RWPE2 (cell line): ENCODE data around the gene TBC1D4.

Experiments
- ATAC-seq: fragments of 200-7000 bp; cut with Tn5 transposase; 3 replicates; pipeline ENCODE4 v1.9.1; 2021; ENCODE audit warnings: low read depth
- DNase-seq: peaks from one replicate; pipeline ENCODE4 v3.0.0-alpha.2; 2020; ENCODE audit warnings: low spot score
- H3K27ac ChIP-seq: fragments of 450-650 bp; 2 replicates; pipeline ENCODE4 v1.5.1; 2017; ENCODE audit warnings: mild to moderate bottlenecking; ENCODE audit not compliant: poor library complexity, severe bottlenecking
- H3K27me3 ChIP-seq: fragments of 250-450 bp; sonication (Bioruptor Pico); 2 replicates; pipeline ENCODE4 v1.5.1; 2021; ENCODE audit warnings: mild to moderate bottlenecking, moderate library complexity; ENCODE audit not compliant: insufficient read depth, poor library complexity, severe bottlenecking
- H3K36me3 ChIP-seq: fragments of 250-450 bp; sonication (Bioruptor Pico); 2 replicates; pipeline ENCODE4 v1.5.1; 2020; ENCODE audit warnings: low read depth, mild to moderate bottlenecking, moderate library complexity
- H3K4me1 ChIP-seq: fragments of 250-450 bp; sonication (Bioruptor Pico); 2 replicates; pipeline ENCODE4 v1.5.1; 2021; ENCODE audit warnings: mild to moderate bottlenecking, moderate library complexity; ENCODE audit not compliant: insufficient read depth, poor library complexity, severe bottlenecking
- H3K4me3 ChIP-seq: fragments of 250-450 bp; sonication (Bioruptor Pico); 2 replicates; pipeline ENCODE4 v1.5.1; 2021; ENCODE audit warnings: mild to moderate bottlenecking, moderate library complexity; ENCODE audit not compliant: severe bottlenecking
- H3K9me3 ChIP-seq: fragments of 250-450 bp; sonication (Bioruptor Pico); 2 replicates; pipeline ENCODE4 v1.5.1; 2021; ENCODE audit warnings: mild to moderate bottlenecking, moderate library complexity; ENCODE audit not compliant: severe bottlenecking
- CTCF ChIP-seq: fragments of 450-650 bp; IDR thresholded peaks from one replicate; pipeline ENCODE4 v1.5.1; 2017; ENCODE audit warnings: mild to moderate bottlenecking, moderate library complexity; ENCODE audit not compliant: poor library complexity, severe bottlenecking

Gene TBC1D4

GRCh38 chr13:75454497-75454896 is 27.5 kb downstream of the TBC1D4 start:
- no peak for DNase-seq
- peak; percentile 58; the same call in 2 of the 3 replicates for ATAC-seq
- no peak for TF ChIP-seq CTCF
- Histone ChIP-seq H3K36me3 (no peaks in the 10 kb centered on the region), H3K4me3 (no peak overlapping the region), H3K4me1 (peaks cover 35% of the 10 kb centered on the region), H3K9me3 (no peaks in the 10 kb centered on the region), H3K27me3 (no peaks in the 10 kb centered on the region), H3K27ac (peak overlapping the region; percentile 30)

DNA sequence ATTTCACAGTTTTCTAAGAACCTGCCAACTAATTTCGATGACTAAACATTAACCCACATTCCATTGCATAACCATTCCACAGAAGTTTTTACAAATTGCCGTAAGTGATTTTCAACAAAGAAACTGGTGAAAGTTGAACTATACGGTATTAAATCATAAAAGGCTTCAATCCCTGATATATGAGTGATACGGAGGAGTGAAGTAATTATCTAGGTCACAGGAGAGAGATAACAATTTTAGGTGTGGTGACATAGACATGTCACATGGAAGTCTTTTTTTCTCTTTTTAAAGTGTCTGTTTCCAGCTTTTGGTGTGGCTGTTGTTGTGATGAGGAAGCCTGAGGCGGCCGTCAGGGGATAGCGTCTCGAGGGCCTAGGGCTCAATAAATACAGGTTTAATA is 29.4 kb downstream of the TBC1D4 start:
- H3K4me3 ChIP-seq: no peak overlapping the region
- H3K27ac ChIP-seq: peak overlapping the region; percentile 31
- H3K36me3 ChIP-seq: no peaks in the 10 kb centered on the region
- ATAC-seq (peak; percentile 45; the same call in 2 of the 3 replicates), DNase-seq (no peak)
- H3K27me3 ChIP-seq: no peaks in the 10 kb centered on the region
- TF ChIP-seq CTCF: no peak
- no peaks in the 10 kb centered on the region for H3K9me3 ChIP-seq
- H3K4me1 ChIP-seq: peaks cover 35% of the 10 kb centered on the region

GRCh38 chr13:75447493-75447892 is 34.5 kb downstream of the TBC1D4 start:
- H3K9me3 ChIP-seq: no peaks in the 10 kb centered on the region
- TF ChIP-seq CTCF: no peak
- no peak for DNase-seq
- peaks cover 14% of the 10 kb centered on the region for H3K4me1 ChIP-seq
- no peaks in the 10 kb centered on the region for H3K36me3 ChIP-seq
- H3K27me3 ChIP-seq: no peaks in the 10 kb centered on the region
- no peak for ATAC-seq
- H3K4me3 ChIP-seq: no peak overlapping the region
- no peak overlapping the region for H3K27ac ChIP-seq

- no peak for DNase-seq
Observed at GRCh38 chr13:75446874-75447273, 35.1 kb downstream of the TBC1D4 start.

More at GRCh38 chr13:75446874-75447273, 35.1 kb downstream of the TBC1D4 start:
- Histone ChIP-seq H3K36me3 (no peaks in the 10 kb centered on the region), H3K27me3 (no peaks in the 10 kb centered on the region), H3K27ac (no peak overlapping the region), H3K4me3 (no peak overlapping the region), H3K9me3 (no peaks in the 10 kb centered on the region), H3K4me1 (peaks cover 8% of the 10 kb centered on the region)
- ATAC-seq: no peak
- TF ChIP-seq CTCF: no peak
